GM19099 (cell line): Measurements from ENCODE around the gene DIS3L2.

ENCODE experiments used
- POLR2A ChIP-seq: IDR thresholded peaks from 3 replicates; pipeline ENCODE4 v1.6.1; 2011; ENCODE audit warnings: low read depth; ENCODE audit not compliant: insufficient read length; ENCODE audit errors: extremely low read depth

DIS3L2 gene

GRCh38 chr2:232300894-232301387 lies 339.4 kb downstream of the DIS3L2 start:
- TF ChIP-seq POLR2A, result no peak

- TF ChIP-seq POLR2A, result no peak
These were observed 342.7 kb downstream of the DIS3L2 start for GRCh38 chr2:232304236-232304635.

- TF ChIP-seq POLR2A, result no peak
These were observed 345.3 kb downstream of the DIS3L2 start for GRCh38 chr2:232306741-232307305.

GRCh38 chr2:232307854-232308253 lies 346.3 kb downstream of the DIS3L2 start:
- no peak for TF ChIP-seq POLR2A

GRCh38 chr2:232308986-232309385 lies 347.5 kb downstream of the DIS3L2 start:
- TF ChIP-seq POLR2A, result no peak

GRCh38 chr2:232309592-232309991 lies 348.1 kb downstream of the DIS3L2 start:
- no peak for TF ChIP-seq POLR2A

DNA sequence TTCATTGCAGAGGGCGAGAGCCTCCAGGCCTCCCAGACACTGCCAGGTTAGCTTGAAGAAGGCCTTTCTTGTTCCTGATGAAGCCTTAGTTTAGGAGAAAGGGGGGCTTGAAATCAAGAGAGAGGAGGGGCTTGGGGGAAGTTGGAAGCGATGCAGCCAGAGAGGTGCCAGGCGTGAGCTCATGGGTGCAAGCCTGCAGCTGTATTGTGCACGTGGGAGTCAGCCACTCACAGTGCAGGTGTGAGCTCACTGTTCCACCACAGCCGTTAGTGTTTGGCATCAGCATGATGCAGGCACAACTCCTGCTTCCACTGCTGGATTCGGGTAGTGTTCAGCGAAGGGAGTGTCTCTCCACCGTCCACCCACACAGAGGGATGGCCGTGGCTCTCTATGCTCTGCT lies 348.6 kb downstream of the DIS3L2 start:
- TF ChIP-seq POLR2A, result no peak

DNA sequence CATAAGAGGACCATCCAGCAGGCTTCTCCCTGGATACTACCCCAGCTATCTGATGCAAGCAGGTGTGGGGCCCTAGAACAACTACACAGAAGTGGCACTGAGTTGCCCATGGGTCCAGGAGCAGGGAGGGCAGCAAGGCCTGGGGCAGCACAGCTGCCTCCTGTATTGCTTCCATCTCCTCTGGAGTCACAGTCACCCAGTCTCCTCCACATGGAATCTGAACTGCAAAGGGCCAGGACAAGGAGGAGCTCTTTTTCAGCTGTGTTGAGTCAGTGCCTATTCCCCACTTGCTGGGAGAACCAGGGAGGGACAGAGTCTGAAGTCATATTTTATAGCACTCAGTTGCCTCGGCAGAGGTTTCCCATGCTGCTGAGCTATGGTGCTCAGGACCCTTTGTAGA lies 349.2 kb downstream of the DIS3L2 start:
- no peak for TF ChIP-seq POLR2A

GRCh38 chr2:232315049-232315922 lies 353.8 kb downstream of the DIS3L2 start:
- TF ChIP-seq POLR2A, result no peak

DNA sequence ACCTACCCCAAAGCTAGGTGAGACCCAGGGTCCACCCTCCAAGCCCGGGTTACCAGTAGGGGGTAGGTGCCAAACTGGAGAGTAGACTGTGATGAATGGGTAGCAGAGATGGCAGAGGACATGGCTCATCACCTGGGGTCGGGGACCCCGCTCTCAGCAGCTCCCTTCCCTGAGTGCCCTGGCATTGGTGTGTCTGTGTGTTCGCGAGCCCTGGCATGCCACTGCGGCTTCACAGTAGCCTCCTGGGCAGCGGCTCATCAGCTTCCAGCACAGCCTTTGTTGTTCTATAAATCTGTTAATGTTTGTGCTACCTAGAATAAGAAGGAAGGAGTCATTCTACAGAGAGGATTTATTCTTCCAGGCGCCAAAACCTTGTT lies 354.4 kb downstream of the DIS3L2 start:
- no peak for TF ChIP-seq POLR2A

DNA sequence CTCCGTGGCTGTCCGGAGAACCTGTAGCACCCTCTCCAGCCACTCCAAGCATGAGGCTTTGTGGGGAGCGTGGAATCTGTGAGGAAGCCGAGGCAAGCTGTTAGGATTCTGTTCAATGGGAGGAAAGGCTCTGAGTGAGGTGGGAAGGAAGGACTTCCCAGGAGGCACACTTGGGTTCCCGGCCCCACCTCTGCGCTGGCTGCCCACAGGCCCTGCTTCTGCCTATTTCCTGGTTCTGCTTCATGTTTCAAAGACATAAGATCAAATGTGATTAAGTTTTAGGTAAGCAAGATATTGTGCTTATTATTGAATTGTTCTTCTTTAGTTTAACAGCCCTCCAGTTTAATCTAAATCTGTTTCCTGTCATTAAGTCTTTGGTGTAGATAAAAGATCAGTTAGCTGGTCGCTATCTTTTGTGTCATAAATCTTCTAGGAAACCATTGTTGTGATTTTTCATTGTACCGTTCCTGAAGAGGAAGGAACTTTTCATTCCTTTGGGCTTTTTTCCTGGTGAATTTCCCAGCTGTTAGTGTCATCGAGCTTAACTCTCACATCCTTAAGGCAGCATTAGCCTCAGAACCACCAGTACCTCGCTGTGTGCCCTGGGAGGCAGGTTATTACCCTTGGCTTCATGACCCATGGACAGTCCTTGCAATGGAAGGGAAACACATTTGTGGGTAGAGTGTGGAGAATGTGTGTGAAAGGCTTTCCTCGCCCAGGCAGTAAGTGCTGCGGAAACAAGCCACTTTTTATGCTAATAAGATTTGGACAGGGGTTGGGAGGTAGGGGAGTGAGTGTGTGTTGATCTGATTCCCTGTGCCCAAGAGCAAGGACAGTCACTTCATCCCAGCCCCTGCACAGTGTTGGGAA lies 355.2 kb downstream of the DIS3L2 start:
- TF ChIP-seq POLR2A, result no peak

DNA sequence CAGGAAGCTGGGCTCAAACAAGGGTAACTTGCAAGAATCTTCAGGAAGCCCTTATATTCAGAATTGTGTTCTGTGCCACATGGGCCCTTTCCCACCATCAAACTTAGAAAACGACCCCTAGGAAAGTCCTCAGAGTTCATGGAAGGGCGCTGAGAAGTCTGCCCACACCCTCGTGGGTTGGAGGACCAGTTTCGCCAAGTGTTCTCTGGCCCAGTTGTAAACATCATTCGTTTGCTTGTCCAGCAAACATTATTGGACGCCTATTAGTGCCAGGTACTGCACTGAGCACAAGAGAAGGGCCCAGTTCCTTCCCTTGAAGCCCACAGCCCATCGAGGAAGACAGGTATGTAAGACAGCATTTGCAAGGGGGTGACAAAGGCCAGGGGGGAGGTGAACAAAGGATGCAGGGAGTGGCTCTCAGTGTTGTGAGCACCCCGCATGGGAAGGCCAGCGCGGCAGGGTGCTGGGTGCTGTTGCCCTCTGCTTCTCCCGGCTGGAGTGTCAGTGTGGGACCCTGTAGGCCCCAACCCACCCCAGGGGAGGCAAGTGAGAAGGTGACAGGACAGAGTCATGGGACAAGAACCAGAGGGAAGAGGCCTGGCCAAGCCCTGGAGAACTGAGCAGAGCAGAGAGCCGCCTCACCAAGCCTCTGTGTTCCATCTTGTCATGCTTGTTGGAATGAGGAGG lies 356.8 kb downstream of the DIS3L2 start:
- no peak for TF ChIP-seq POLR2A

DNA sequence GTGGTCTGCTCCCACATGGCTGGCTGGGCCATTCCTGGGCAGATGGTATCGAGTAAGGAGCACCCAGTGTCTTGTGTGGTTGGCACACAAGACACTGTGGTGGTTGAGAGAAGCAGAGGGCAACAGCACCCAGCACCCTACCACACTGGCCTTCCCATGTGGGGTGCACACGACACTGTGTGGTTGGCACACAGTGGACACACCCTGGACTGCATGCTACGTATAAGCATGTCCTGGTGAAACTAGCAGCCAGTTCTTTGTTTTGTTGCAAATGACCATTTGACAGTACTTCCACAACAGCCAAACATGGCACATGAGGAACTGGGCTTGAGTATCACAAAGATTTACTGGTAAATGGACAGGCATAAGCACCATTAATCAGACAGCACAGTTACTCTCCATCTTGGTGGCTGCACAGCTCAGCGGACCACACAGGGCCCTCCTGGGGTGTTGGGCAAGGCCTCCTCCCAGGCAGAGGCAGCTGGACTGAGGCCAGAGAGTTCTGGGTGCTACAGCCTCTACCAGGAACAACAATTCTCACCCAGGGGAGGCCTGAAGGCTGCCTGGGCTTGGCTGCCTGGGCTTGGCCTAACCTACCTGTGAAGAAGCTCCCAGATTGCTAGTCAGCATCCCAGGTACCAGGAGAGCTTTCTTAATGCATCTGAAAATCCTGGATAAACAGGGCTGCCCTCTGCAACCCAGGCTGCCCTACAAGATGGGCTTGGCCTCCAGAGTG lies 357.7 kb downstream of the DIS3L2 start:
- no peak for TF ChIP-seq POLR2A

GRCh38 chr2:232319803-232320442 lies 358.4 kb downstream of the DIS3L2 start:
- TF ChIP-seq POLR2A, result no peak
